ENCODE data around the gene ATP6V0C. TPM values are rescaled to one million over a fixed set of nuclear protein-coding genes. Genes with fewer than 3 reads are reported as not detected.

ATP6V0C gene
- polyA plus RNA-seq, 3 donors = 176 to 310 (median 187) TPM

GRCh38 chr16:2516391-2517240 is 2.9 kb downstream of the ATP6V0C start:
- intact Hi-C loops (cut with micrococcal nuclease) = loop anchor here in 1 of 2 donors (1.0 kb wide), 1 partner anchor 21 kb away; no protein-coding TSS in a partner anchor
- Mint-ChIP-seq H3K4me1 (peaks cover 76% of the 10 kb centered on the region), H3K9me3 (peaks cover 0 to 5% (median 0%) of the 10 kb centered on the region in 7 donors), H3K36me3 (peaks cover 39 to 54% of the 10 kb centered on the region in 2 donors), H3K27ac (peak overlapping the region; percentile 99 to 100 (median 99)), H3K4me3 (peak overlapping the region; percentile 98 to 99), H3K27me3 (ENCODE audit: low read depth in 3 of 3) (peaks cover 2 to 6% (median 6%) of the 10 kb centered on the region in 3 donors)
- no peaks in the 10 kb centered on the region for H3K27me3 ChIP-seq (ENCODE audit: control insufficient read depth in 2 of 2, insufficient read depth in 2 of 2, low read length in 2 of 2)
- peak; percentile 89 to 93 (median 92) for DNase-seq
- H2AFZ ChIP-seq (ENCODE audit: insufficient read depth, low read depth, low read length, poor library complexity, severe bottlenecking) = no peak overlapping the region
- H3K9me3 ChIP-seq (replicated peaks in 1 of 2; ENCODE audit: control insufficient read depth in 1 of 2, insufficient read depth in 1 of 2, low read length in 2 of 2) = no peaks in the 10 kb centered on the region
- peaks cover 66% of the 10 kb centered on the region for H4K20me1 ChIP-seq (ENCODE audit: insufficient read depth, low read length)
- TF ChIP-seq CTCF (IDR thresholded peaks at IDR 0.05) = no peak
- peak overlapping the region; percentile 73 to 100 (median 92) for H3K4me3 ChIP-seq (replicated peaks in 1 of 3; ENCODE audit: low read depth in 2 of 3, low read length in 3 of 3)
- H3K79me2 ChIP-seq (ENCODE audit: insufficient read depth, low read length) = peaks cover 87% of the 10 kb centered on the region
- H3K4me2 ChIP-seq (replicated peaks; ENCODE audit: extremely low read depth, low read length, poor library complexity, severe bottlenecking) = peak overlapping the region; percentile 99
- H3K27ac ChIP-seq (ENCODE audit: low read depth in 1 of 2, low read length in 2 of 2) = peak overlapping the region; percentile 96
- 10% methylated on average over 11 of the region's 11 CpGs for WGBS (ENCODE audit: insufficient coverage)
- peaks cover 8 to 14% of the 10 kb centered on the region in 2 donors for H3K36me3 ChIP-seq (replicated peaks in 1 of 2; ENCODE audit: control insufficient read depth in 1 of 2, insufficient read depth in 2 of 2, low read length in 2 of 2)
- H3K4me1 ChIP-seq (ENCODE audit: control insufficient read depth in 1 of 2, insufficient read depth in 2 of 2, low read length in 2 of 2) = peaks cover 74 to 80% of the 10 kb centered on the region in 2 donors
- H3K9ac ChIP-seq (ENCODE audit: insufficient read depth, low read length, poor library complexity, severe bottlenecking) = peak overlapping the region; percentile 98

- no peaks in the 10 kb centered on the region for H3K27me3 ChIP-seq (ENCODE audit: control insufficient read depth in 2 of 2, insufficient read depth in 2 of 2, low read length in 2 of 2)
- peak overlapping the region; percentile 96 for H3K27ac ChIP-seq (ENCODE audit: low read depth in 1 of 2, low read length in 2 of 2)
- peak overlapping the region in 1 of 3 experiments; percentile 100 for H3K4me3 ChIP-seq (replicated peaks in 1 of 3; ENCODE audit: low read depth in 2 of 3, low read length in 3 of 3)
- WGBS (ENCODE audit: insufficient coverage) = 74% methylated on average over 5 of the region's 12 CpGs
- peak overlapping the region; percentile 99 for H3K4me2 ChIP-seq (replicated peaks; ENCODE audit: extremely low read depth, low read length, poor library complexity, severe bottlenecking)
- H3K4me1 Mint-ChIP-seq = peaks cover 62% of the 10 kb centered on the region
- peak overlapping the region; percentile 98 for H3K9ac ChIP-seq (ENCODE audit: insufficient read depth, low read length, poor library complexity, severe bottlenecking)
- intact Hi-C loops (cut with micrococcal nuclease) = loop anchor here in 1 of 2 donors (2.0 kb wide), 1 partner anchor 23 kb away; no protein-coding TSS in a partner anchor
- H3K4me1 ChIP-seq (ENCODE audit: control insufficient read depth in 1 of 2, insufficient read depth in 2 of 2, low read length in 2 of 2) = peaks cover 61 to 65% of the 10 kb centered on the region in 2 donors
- no peak for TF ChIP-seq CTCF (IDR thresholded peaks at IDR 0.05)
- peaks cover 81% of the 10 kb centered on the region for H3K79me2 ChIP-seq (ENCODE audit: insufficient read depth, low read length)
- peaks cover 19 to 20% of the 10 kb centered on the region in 2 donors for H3K36me3 ChIP-seq (replicated peaks in 1 of 2; ENCODE audit: control insufficient read depth in 1 of 2, insufficient read depth in 2 of 2, low read length in 2 of 2)
- peak overlapping the region; percentile 99 to 100 (median 99) for H3K27ac Mint-ChIP-seq
- H4K20me1 ChIP-seq (ENCODE audit: insufficient read depth, low read length) = peaks cover 81% of the 10 kb centered on the region
- peaks cover 39 to 62% of the 10 kb centered on the region in 2 donors for H3K36me3 Mint-ChIP-seq
- DNase-seq = no peak
- H3K4me3 Mint-ChIP-seq = peak overlapping the region; percentile 98 to 99
- no peak overlapping the region for H2AFZ ChIP-seq (ENCODE audit: insufficient read depth, low read depth, low read length, poor library complexity, severe bottlenecking)
- H3K27me3 Mint-ChIP-seq (ENCODE audit: low read depth in 3 of 3) = peaks cover 0 to 4% (median 0%) of the 10 kb centered on the region in 3 donors
- no peaks in the 10 kb centered on the region for H3K9me3 ChIP-seq (replicated peaks in 1 of 2; ENCODE audit: control insufficient read depth in 1 of 2, insufficient read depth in 1 of 2, low read length in 2 of 2)
- peaks cover 0 to 4% (median 0%) of the 10 kb centered on the region in 7 donors for H3K9me3 Mint-ChIP-seq
These were observed 4.3 kb downstream of the ATP6V0C start for GRCh38 chr16:2517954-2518605.

All from CD14-positive monocyte (primary cell).